Activated T-cell treated with anti-CD3 and anti-CD28 coated beads, Interleukin-2, amount 50 U/mL, for 24 hours (primary cell): Measurements from ENCODE around the gene INHBE.
A peak's percentile ranks its signal among the peaks of the same experiment; 100 is the strongest.

Experiments used
- DNase-seq: peaks from one replicate; pipeline ENCODE4 v3.0.0-alpha.2; 2020
- H3K27ac Mint-ChIP-seq: 2 replicates; pipeline ENCODE4 v1.8.0; 2020; ENCODE audit warnings: mild to moderate bottlenecking, mixed read lengths
- H3K27me3 Mint-ChIP-seq: 2 replicates; pipeline ENCODE4 v1.8.0; 2020; ENCODE audit warnings: mixed read lengths
- H3K36me3 Mint-ChIP-seq: 2 replicates; pipeline ENCODE4 v1.8.0; 2020; ENCODE audit warnings: low read depth, mixed read lengths
- H3K4me1 Mint-ChIP-seq: 2 replicates; pipeline ENCODE4 v1.8.0; 2020; ENCODE audit warnings: low read depth, mixed read lengths
- H3K4me3 Mint-ChIP-seq: 2 replicates; pipeline ENCODE4 v1.8.0; 2020; ENCODE audit warnings: mild to moderate bottlenecking, moderate library complexity, mixed read lengths
- H3K9me3 Mint-ChIP-seq: 2 replicates; pipeline ENCODE4 v1.8.0; 2020; ENCODE audit warnings: mixed read lengths

The INHBE gene

DNA sequence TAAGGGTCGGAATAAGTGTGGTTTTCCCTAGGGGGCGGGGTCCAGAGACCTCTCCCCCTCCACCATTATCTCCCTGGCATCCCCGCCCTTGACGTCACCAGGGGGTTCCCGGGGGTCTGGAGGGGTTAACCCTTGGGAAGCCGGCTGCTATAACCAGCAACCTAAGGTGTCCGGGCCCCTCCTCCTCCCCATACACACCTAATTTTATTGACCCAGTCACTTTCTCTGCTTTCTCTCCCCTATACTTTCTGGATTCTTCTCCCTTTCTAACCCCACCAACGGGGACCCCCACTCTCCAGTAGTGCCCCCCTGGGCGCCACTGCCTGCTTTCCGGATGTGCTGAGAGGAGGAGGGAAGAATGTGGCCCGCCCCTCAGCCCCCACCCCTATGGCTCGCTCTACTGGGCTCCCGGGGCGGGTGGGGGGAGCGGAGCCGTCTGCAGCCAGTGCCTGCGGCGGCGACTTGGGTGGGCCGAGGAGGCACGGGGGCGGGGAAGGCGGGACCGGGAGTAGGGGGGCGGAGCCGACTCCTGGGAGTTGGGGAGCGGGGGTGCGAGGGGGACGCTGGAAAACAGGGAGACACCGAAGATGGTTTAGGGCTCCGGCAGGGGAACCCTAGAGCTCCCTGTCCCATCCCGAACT, 6.3 kb downstream of the INHBE start:
- H3K4me1 Mint-ChIP-seq = peaks cover 53% of the 10 kb centered on the region
- peak; percentile 56 for DNase-seq
- no peaks in the 10 kb centered on the region for H3K9me3 Mint-ChIP-seq
- peak overlapping the region; percentile 84 for H3K4me3 Mint-ChIP-seq
- H3K36me3 Mint-ChIP-seq = peaks cover 2% of the 10 kb centered on the region
- H3K27me3 Mint-ChIP-seq = peaks cover 13% of the 10 kb centered on the region
- peak overlapping the region; percentile 59 for H3K27ac Mint-ChIP-seq

DNA sequence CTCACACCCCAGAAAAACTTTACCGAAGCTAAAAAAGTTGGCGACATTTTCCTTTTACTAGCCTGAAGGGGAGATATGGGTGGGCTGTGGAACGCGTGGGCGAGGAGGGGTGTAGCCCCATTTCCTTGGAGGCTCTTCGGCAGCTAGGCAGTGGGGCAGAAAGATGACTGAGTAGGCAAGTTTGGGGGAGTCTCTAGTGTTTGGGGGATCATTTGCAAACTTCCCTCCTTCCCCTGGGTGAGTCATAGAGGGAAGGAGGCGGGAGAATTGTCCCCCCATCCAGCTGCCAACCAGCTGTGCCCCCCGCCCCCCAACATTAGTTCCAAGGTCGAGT, 6.8 kb downstream of the INHBE start:
- Mint-ChIP-seq H3K27ac (peak overlapping the region; percentile 59), H3K4me3 (peak overlapping the region; percentile 84), H3K9me3 (no peaks in the 10 kb centered on the region), H3K36me3 (peaks cover 3% of the 10 kb centered on the region), H3K27me3 (peaks cover 13% of the 10 kb centered on the region), H3K4me1 (peaks cover 52% of the 10 kb centered on the region)
- DNase-seq = no peak

DNA sequence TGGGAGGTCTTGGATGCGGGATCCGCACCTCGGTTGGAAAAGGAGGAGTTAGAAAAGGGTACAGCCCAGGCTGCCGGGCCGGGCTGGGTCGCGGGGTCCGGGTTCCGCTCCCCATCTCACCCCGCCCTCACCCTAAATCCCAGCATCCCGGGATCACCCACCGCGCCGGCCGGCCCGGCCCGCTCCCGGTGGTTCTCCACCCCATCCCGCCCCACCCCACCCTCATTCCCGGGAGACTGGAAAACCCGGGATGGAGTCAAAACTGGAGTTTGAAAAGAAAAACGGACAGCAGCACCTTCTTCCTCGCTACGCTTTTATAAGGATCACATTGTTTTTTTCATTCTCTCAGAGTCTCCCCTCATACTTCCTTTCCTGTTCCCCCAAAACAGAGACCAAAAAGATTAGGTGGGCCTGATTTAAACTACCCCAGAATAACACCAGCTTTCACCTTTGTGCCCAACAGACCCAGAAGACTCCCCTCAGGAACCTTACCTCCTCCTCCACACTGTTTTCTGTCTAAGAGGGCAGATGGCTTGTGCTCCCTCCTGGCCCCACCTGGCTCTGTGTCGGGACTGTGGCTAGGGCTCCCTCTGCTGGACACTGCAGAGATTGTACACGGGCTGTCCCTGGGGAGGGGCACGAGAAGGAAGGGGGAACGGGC, 7.3 kb downstream of the INHBE start:
- Mint-ChIP-seq H3K27me3 (peaks cover 13% of the 10 kb centered on the region), H3K36me3 (peaks cover 7% of the 10 kb centered on the region), H3K4me3 (peak overlapping the region; percentile 84), H3K9me3 (no peaks in the 10 kb centered on the region), H3K27ac (peak overlapping the region; percentile 90), H3K4me1 (peaks cover 52% of the 10 kb centered on the region)
- DNase-seq = peak; percentile 91

DNA sequence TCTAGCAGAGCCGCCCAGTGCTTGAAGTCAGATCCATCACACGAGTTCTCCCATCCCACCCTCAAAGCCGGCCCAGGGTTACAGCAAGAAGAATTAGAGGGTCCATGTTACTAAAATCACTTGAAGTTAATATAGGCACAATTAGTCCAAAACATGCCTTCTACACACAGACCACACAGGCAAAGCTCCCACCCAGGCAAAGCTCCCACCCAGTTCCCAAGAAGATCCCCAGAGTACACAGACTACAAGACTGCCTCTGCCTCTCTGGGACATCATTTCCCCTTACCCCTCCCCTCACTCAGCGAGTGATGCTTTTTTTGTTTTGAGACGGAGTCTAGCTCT, 7.8 kb downstream of the INHBE start:
- Mint-ChIP-seq H3K36me3 (peaks cover 12% of the 10 kb centered on the region), H3K9me3 (no peaks in the 10 kb centered on the region), H3K27ac (peak overlapping the region; percentile 90), H3K27me3 (peaks cover 13% of the 10 kb centered on the region), H3K4me3 (peak overlapping the region; percentile 84), H3K4me1 (peaks cover 52% of the 10 kb centered on the region)
- no peak for DNase-seq

DNA sequence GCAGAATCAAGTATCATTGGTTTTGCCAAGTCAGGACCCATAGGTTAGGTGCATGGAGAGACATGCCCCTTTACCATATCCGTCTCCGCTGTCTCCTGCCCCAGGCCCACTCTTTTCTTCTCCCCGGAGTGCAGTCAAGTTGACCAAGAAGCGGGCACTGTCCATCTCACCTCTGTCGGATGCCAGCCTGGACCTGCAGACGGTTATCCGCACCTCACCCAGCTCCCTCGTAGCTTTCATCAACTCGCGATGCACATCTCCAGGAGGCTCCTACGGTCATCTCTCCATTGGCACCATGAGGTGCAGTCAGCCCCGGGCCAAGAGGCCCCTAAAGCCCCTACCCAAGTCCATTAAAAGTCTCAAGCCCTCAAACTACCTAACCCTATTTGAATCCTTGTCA, 9.5 kb downstream of the INHBE start:
- peaks cover 13% of the 10 kb centered on the region for H3K27me3 Mint-ChIP-seq
- no peaks in the 10 kb centered on the region for H3K9me3 Mint-ChIP-seq
- DNase-seq = no peak
- peaks cover 27% of the 10 kb centered on the region for H3K36me3 Mint-ChIP-seq
- H3K4me1 Mint-ChIP-seq = peaks cover 38% of the 10 kb centered on the region
- no peak overlapping the region for H3K27ac Mint-ChIP-seq
- H3K4me3 Mint-ChIP-seq = no peak overlapping the region

DNA sequence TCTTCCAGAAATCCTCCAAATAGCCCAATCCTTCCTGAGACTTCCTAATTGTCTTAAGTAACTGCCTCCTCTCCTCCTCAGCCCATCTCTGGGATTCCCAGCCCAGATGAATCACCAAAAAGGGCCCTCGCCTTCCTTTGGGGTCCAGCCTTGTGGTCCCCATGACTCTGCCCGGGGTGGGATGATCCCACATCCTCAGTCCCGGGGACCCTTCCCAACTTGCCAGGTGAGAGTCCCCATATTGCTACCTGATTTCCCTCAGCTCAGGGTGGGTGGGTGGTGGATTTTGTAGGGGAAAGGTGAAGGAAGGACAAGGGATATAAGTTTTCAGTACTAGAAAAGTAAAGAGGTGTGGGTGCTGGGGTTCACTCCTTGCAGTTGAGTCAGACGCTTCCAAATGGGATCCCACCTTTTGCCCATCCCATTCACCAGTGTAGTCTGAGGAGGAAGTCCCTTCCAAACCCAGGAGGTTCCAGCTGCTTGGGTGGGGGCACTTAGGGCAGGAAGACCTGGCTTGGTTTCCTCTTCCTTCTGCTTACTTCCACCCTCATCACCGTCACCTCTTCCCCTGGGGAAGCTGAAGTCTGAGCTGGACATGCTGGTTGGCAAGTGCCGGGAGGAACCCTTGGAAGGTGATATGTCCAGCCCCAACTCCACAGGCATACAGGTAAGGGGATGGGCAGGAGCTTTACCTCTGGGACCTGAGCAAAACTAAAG, 10.1 kb downstream of the INHBE start:
- no peak for DNase-seq
- peaks cover 13% of the 10 kb centered on the region for H3K27me3 Mint-ChIP-seq

DNA sequence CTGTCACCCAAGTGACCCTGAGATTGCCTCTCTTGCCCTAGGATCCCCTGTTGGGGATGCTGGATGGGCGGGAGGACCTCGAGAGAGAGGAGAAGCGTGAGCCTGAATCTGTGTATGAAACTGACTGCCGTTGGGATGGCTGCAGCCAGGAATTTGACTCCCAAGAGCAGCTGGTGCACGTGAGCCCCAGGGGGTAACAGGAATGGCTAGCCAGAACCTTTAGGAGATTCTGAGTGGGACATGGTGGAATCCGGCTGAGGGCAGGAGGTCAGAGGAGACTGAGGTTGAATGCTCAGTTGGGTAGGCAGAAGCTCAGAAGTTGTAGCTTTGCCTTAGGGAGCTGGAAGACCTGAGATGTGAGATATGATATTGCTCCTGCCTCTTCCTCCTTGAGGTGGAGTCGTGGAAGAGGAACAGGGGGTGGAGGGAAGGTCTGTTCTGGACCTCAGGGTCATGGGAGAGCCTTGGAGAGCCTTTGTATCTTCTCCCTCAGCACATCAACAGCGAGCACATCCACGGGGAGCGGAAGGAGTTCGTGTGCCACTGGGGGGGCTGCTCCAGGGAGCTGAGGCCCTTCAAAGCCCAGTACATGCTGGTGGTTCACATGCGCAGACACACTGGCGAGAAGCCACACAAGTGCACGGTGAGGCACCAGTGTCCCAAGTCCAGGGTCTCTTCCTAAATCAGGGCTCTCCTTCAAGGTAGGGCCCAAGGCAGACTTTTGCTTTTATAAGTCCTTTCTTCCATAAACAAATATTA, 10.8 kb downstream of the INHBE start:
- DNase-seq = no peak
- peaks cover 37% of the 10 kb centered on the region for H3K36me3 Mint-ChIP-seq
- H3K4me1 Mint-ChIP-seq = peaks cover 30% of the 10 kb centered on the region
- H3K27me3 Mint-ChIP-seq = peaks cover 7% of the 10 kb centered on the region
- no peak overlapping the region for H3K27ac Mint-ChIP-seq
- H3K9me3 Mint-ChIP-seq = no peaks in the 10 kb centered on the region
- H3K4me3 Mint-ChIP-seq = no peak overlapping the region

More for the DNA sequence above, 10.1 kb downstream of the INHBE start:
- Mint-ChIP-seq H3K27ac (no peak overlapping the region), H3K9me3 (no peaks in the 10 kb centered on the region), H3K4me3 (no peak overlapping the region), H3K4me1 (peaks cover 35% of the 10 kb centered on the region), H3K36me3 (peaks cover 32% of the 10 kb centered on the region)

- H3K4me1 Mint-ChIP-seq = peaks cover 31% of the 10 kb centered on the region
- H3K36me3 Mint-ChIP-seq = peaks cover 50% of the 10 kb centered on the region
Measured at GRCh38 chr12:57467212-57467874, 12.2 kb downstream of the INHBE start.

GRCh38 chr12:57467915-57468314, 12.8 kb downstream of the INHBE start:
- H3K27ac Mint-ChIP-seq = peak overlapping the region; percentile 38
- DNase-seq = no peak
- peaks cover 30% of the 10 kb centered on the region for H3K4me1 Mint-ChIP-seq
- H3K4me3 Mint-ChIP-seq = no peak overlapping the region
- H3K36me3 Mint-ChIP-seq = peaks cover 54% of the 10 kb centered on the region
- H3K27me3 Mint-ChIP-seq = no peaks in the 10 kb centered on the region
- H3K9me3 Mint-ChIP-seq = no peaks in the 10 kb centered on the region

More at GRCh38 chr12:57467212-57467874, 12.2 kb downstream of the INHBE start:
- H3K9me3 Mint-ChIP-seq = no peaks in the 10 kb centered on the region
- no peak overlapping the region for H3K27ac Mint-ChIP-seq
- H3K27me3 Mint-ChIP-seq = no peaks in the 10 kb centered on the region
- no peak for DNase-seq
- no peak overlapping the region for H3K4me3 Mint-ChIP-seq

DNA sequence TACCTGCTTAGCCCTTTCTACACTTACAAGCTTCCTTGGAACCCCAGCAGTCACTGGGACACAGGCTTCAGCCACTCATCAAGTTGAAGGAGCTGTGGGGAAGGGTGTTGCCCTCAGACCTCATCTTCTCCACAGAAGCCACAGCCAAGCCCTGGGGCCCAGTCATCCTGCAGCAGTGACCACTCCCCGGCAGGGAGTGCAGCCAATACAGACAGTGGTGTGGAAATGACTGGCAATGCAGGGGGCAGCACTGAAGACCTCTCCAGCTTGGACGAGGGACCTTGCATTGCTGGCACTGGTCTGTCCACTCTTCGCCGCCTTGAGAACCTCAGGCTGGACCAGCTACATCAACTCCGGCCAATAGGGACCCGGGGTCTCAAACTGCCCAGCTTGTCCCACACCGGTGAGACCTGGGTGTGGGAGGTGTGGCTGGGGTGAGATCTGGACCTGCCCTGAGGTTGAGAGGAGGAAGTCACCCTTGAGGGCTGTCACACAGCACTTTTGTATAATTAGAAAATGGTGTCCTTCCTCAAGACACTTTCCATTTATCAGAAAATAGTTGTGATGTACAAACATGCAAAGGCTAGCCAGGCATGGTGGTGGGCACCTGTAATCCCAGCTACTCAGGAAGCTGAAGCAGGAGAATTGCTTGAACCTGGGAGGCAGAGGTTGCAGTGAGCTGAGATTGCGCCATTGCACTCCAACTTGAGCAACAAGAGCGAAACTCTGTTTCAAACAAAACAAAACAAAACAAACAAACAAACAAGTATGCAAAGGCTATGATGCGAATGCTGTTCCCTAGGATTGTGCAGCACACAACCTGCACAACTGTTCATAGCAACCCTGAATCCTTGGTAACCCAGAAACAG, 14.4 kb downstream of the INHBE start:
- Mint-ChIP-seq H3K9me3 (no peaks in the 10 kb centered on the region), H3K4me3 (no peak overlapping the region), H3K4me1 (peaks cover 31% of the 10 kb centered on the region), H3K36me3 (peaks cover 67% of the 10 kb centered on the region), H3K27ac (no peak overlapping the region), H3K27me3 (no peaks in the 10 kb centered on the region)
- DNase-seq = no peak

- no peak for DNase-seq
- H3K36me3 Mint-ChIP-seq = peaks cover 73% of the 10 kb centered on the region
Measured at GRCh38 chr12:57470286-57470969, 15.3 kb downstream of the INHBE start.

DNA sequence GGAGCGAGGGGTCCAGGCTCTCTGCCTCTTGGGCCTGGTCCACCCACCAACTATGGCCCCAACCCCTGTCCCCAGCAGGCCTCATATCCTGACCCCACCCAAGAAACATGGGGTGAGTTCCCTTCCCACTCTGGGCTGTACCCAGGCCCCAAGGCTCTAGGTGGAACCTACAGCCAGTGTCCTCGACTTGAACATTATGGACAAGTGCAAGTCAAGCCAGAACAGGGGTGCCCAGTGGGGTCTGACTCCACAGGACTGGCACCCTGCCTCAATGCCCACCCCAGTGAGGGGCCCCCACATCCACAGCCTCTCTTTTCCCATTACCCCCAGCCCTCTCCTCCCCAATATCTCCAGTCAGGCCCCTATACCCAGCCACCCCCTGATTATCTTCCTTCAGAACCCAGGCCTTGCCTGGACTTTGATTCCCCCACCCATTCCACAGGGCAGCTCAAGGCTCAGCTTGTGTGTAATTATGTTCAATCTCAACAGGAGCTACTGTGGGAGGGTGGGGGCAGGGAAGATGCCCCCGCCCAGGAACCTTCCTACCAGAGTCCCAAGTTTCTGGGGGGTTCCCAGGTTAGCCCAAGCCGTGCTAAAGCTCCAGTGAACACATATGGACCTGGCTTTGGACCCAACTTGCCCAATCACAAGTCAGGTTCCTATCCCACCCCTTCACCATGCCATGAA, 16.0 kb downstream of the INHBE start:
- peak overlapping the region; percentile 75 for H3K27ac Mint-ChIP-seq

More at GRCh38 chr12:57470286-57470969, 15.3 kb downstream of the INHBE start:
- Mint-ChIP-seq H3K4me1 (peaks cover 34% of the 10 kb centered on the region), H3K9me3 (no peaks in the 10 kb centered on the region), H3K27ac (no peak overlapping the region), H3K4me3 (no peak overlapping the region), H3K27me3 (no peaks in the 10 kb centered on the region)

More for the DNA sequence above, 16.0 kb downstream of the INHBE start:
- DNase-seq = no peak
- peaks cover 80% of the 10 kb centered on the region for H3K36me3 Mint-ChIP-seq
- H3K4me3 Mint-ChIP-seq = no peak overlapping the region
- H3K4me1 Mint-ChIP-seq = peaks cover 39% of the 10 kb centered on the region
- H3K27me3 Mint-ChIP-seq = no peaks in the 10 kb centered on the region
- H3K9me3 Mint-ChIP-seq = no peaks in the 10 kb centered on the region
